Activated CD8-positive, alpha-beta T cell treated with anti-CD3 and anti-CD28 coated beads, Interleukin-2, amount 10 ng/mL, durations not matched to agents 7 days and 5 days (primary cell): ENCODE measurements around the gene WWOX. TPM values are rescaled to one million over a fixed set of nuclear protein-coding genes. Genes with fewer than 3 reads are reported as not detected.

Experiments
- ATAC-seq: fragments of 150-1000 bp; cut with Tn5 transposase; one replicate; pipeline ENCODE4 v1.10.0; 2021; ENCODE audit warnings: moderate library complexity
- CTCF ChIA-PET: fragments of 350-600 bp; sonication (Branson Sonifier 250); formaldehyde crosslinking; loops from one replicate; lab custom pipeline; 2021; ENCODE audit warnings: antibody characterized with exemption; lab: Charles Lee
- POLR2A ChIA-PET: fragments of 350-600 bp; sonication (Branson Sonifier 250); formaldehyde crosslinking; loops from one replicate; lab custom pipeline; 2021; ENCODE audit warnings: antibody characterized with exemption; lab: Charles Lee
- DNase-seq: peaks from one replicate; pipeline ENCODE4 v3.0.0-alpha.2; 2020
- H3K27ac Mint-ChIP-seq: one replicate; pipeline ENCODE4 v1.8.0; 2021; ENCODE audit warnings: mild to moderate bottlenecking, mixed read lengths
- H3K27me3 Mint-ChIP-seq: one replicate; pipeline ENCODE4 v1.8.0; 2021; ENCODE audit warnings: low read depth, mixed read lengths
- H3K36me3 Mint-ChIP-seq: one replicate; pipeline ENCODE4 v1.8.0; 2021; ENCODE audit warnings: low read depth, mixed read lengths
- H3K4me1 Mint-ChIP-seq: one replicate; pipeline ENCODE4 v1.8.0; 2021; ENCODE audit warnings: low read depth, mixed read lengths
- H3K4me3 Mint-ChIP-seq: one replicate; pipeline ENCODE4 v1.8.0; 2021; ENCODE audit warnings: mild to moderate bottlenecking, mixed read lengths
- H3K9me3 Mint-ChIP-seq: one replicate; pipeline ENCODE4 v1.8.0; 2022; ENCODE audit warnings: mixed read lengths; ENCODE audit not compliant: insufficient read depth
- total RNA-seq, 2 experiments: library from RNA; stranded (reverse); gene quantifications; one replicate each; pipeline ENCODE4 v1.2.3, GENCODE V29; 2021

WWOX gene
- total RNA-seq, 2 experiments from 2014 or later: 34.4 to 34.9 TPM

DNA sequence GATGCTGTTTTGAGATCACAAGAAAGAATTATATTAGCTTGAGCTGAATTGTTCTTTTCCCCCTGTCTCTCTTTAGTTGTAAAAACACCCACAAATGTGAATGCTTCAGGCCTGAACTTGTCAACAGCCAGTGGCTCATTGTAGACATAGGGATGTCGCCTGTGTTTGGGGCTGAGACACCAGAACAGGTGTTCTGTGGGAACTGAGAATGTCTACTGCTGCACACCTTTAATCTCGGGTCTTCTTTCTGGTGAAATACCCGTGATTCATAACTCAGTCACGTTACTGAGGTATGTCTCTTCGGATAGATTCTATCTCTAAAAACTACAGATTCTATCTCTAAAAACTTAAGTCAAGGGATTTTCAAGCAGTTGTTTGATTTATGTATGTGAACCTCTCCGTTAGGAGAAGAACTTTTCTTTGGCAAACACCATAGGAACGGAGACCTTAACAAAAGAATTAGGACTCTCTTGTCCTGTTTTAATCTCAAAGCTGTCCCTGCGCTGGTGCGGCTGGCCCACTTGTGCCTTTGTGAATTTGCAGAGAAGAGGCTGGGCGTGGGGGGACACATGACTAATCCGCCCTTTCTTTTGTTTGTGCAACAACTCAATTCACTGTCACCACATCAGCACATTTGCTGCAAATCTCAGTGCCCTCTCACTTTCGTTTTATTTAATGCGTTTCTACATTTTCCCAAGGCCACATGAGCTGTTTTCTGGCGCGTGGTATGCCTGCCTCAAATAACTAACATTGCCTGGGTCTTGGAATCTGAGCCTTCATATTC, 858.1 kb downstream of the WWOX start:
- no peaks in the 10 kb centered on the region for H3K36me3 Mint-ChIP-seq
- CTCF ChIA-PET: no interaction called here
- POLR2A ChIA-PET: no interaction called here
- no peak for ATAC-seq
- H3K27me3 Mint-ChIP-seq: no peaks in the 10 kb centered on the region
- no peak for DNase-seq
- H3K4me3 Mint-ChIP-seq: no peak overlapping the region
- no peaks in the 10 kb centered on the region for H3K4me1 Mint-ChIP-seq
- no peak overlapping the region for H3K27ac Mint-ChIP-seq
- H3K9me3 Mint-ChIP-seq: no peaks in the 10 kb centered on the region

DNA sequence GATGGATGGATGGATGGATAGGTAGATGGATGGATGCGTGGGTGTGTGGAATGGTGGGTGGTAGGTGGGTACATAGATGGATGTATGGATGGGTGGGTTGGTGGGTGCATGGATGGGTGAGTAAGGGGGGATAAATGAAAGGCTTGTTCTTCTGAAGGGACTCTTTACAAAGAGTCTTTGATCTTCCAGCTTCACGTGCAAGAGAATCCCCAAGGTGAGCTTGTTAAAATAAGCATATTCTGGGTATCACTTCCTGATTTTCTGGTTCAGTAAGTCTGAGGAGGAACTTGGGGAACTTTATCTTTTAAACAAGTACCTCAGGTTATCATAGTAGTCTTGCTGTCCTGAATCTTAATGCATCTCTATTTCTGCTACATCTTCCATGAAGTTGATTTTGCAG, 862.0 kb downstream of the WWOX start:
- CTCF ChIA-PET: no interaction called here
- Mint-ChIP-seq H3K4me3 (no peak overlapping the region), H3K4me1 (no peaks in the 10 kb centered on the region), H3K27ac (no peak overlapping the region), H3K36me3 (peaks cover 2% of the 10 kb centered on the region), H3K9me3 (peaks cover 5% of the 10 kb centered on the region), H3K27me3 (no peaks in the 10 kb centered on the region)
- no peak for DNase-seq
- no peak for ATAC-seq
- POLR2A ChIA-PET: no interaction called here

DNA sequence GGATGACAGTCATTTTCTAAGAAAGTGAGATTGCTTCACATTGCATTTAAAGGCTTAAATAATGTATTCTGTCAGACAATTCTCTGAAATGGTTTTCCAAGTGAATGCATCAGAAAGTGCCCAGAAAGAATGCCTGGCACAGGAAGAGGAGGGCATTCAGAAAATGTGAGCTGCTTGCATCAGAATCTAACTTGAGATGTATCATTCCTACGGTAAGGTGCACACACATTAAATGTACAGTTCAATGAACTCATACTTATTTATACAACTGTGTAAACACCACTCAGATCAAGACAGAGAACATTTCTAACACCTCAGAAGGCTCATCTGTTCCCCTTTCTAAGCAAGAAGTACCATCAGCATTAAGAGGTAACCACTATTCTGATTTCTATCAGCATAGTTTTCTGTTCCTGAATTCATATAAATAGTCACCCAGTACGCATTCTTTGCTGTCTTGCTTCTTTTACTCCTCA, 863.0 kb downstream of the WWOX start:
- ChIA-PET POLR2A (no interaction called here), CTCF (no interaction called here)
- peaks cover 5% of the 10 kb centered on the region for H3K9me3 Mint-ChIP-seq
- H3K36me3 Mint-ChIP-seq: peaks cover 2% of the 10 kb centered on the region
- ATAC-seq (no peak), DNase-seq (no peak)
- no peaks in the 10 kb centered on the region for H3K4me1 Mint-ChIP-seq
- H3K27me3 Mint-ChIP-seq: no peaks in the 10 kb centered on the region
- H3K4me3 Mint-ChIP-seq: no peak overlapping the region
- no peak overlapping the region for H3K27ac Mint-ChIP-seq

DNA sequence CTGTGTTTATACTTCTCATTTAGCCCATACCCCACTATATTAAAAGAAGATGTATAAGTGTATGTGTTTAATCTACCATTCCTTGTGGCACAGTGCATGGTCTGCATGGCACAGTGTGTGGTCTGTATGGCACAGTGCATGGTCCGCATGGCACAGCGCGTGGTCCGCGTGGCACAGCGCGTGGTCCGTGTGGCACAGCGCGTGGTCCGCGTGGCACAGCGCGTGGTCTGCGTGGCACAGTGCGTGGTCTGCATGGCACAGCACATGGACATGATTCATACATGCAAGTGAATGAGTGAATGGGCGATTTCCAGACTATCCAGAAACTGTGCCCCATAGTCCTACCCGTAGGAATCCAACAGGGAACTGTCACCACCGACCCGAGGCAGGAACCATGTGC, 868.5 kb downstream of the WWOX start:
- ATAC-seq (no peak), DNase-seq (no peak)
- Mint-ChIP-seq H3K4me1 (no peaks in the 10 kb centered on the region), H3K4me3 (no peak overlapping the region), H3K27ac (no peak overlapping the region), H3K36me3 (peaks cover 2% of the 10 kb centered on the region), H3K27me3 (no peaks in the 10 kb centered on the region), H3K9me3 (peaks cover 5% of the 10 kb centered on the region)
- CTCF ChIA-PET: no interaction called here
- POLR2A ChIA-PET: no interaction called here

DNA sequence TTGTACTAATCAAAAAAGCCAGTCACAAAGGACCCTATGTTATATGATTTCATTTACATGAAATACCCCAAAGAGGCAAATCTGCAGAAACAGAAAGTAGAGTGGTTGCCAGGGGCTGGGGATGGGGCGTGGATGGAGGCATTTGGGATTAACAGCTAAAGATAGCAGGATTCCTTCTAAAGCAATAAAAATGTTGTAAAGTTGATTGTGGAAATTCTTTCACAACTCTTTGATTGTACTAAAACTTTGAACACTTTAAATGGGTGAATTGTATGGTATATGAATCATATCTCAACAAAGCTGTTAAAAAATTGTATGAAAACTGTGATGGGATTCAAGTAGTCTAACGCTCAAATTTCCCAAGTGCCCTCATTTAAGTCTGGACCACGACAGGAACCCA, 870.3 kb downstream of the WWOX start:
- no peaks in the 10 kb centered on the region for H3K27me3 Mint-ChIP-seq
- no peaks in the 10 kb centered on the region for H3K36me3 Mint-ChIP-seq
- ATAC-seq (no peak), DNase-seq (no peak)
- no peak overlapping the region for H3K4me3 Mint-ChIP-seq
- H3K27ac Mint-ChIP-seq: no peak overlapping the region
- ChIA-PET POLR2A (no interaction called here), CTCF (no interaction called here)
- no peaks in the 10 kb centered on the region for H3K4me1 Mint-ChIP-seq
- H3K9me3 Mint-ChIP-seq: no peaks in the 10 kb centered on the region

DNA sequence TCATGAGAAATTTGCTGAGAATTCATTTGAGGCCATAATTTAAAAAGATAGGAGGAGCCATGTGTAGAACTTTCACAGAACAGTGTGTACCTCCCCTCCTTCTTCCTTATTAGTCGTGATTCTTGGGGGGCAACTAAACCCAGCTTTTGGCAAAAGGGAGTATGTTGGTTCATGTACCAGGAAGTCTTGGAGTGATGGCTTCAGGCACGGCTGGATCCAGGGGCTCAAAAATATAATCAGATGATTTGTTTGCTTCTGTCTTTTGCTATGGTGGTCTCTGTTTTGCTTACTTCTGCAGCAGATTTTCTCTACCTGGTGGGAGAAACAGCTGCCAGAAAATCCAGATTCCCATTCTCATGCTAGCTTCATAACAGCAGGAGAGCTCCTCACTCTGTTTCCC, 871.2 kb downstream of the WWOX start:
- DNase-seq: no peak
- Mint-ChIP-seq H3K4me3 (no peak overlapping the region), H3K4me1 (no peaks in the 10 kb centered on the region), H3K27me3 (no peaks in the 10 kb centered on the region), H3K27ac (no peak overlapping the region), H3K9me3 (no peaks in the 10 kb centered on the region), H3K36me3 (no peaks in the 10 kb centered on the region)
- no peak for ATAC-seq
- POLR2A ChIA-PET: no interaction called here
- CTCF ChIA-PET: no interaction called here

DNA sequence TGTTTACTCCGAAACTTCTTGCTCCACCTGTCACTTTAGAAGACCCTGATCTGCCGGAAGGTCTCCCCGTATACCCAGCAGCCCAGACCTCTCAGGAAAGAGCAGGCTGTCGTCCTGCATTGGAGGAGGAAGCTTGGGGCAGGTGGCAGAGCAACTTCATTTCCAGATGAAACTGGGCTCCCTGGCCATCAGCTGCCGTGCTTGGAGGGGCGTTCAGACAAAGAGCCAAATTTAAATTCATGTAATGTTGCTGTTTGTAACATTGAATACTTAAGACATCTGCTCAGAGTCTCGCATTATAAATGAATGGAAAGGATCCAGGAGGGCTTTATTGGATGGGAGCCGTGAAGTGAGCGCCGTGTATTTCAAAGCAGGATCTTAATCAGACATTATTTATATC, 872.6 kb downstream of the WWOX start:
- no peak overlapping the region for H3K4me3 Mint-ChIP-seq
- CTCF ChIA-PET: no interaction called here

DNA sequence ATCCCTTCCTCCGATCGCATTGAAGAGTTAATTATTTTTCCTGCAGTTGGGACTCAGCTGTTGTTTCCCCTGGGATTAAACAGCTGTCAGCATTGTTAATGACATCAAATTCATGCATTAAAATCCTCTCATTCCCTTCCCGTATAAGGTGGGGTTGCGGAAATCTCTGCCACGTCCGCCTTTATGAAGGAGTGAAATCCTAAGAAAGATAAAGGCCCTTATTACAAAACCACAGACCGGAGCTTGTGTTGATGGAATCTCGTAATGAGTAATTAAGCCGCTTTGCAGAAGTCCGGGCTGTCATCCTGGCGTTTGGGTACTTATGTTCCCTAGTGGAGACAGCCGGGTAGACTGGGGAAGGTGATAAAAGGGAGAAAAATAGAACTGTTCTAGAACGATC, 873.5 kb downstream of the WWOX start:
- Mint-ChIP-seq H3K9me3 (no peaks in the 10 kb centered on the region), H3K27me3 (no peaks in the 10 kb centered on the region), H3K27ac (no peak overlapping the region), H3K36me3 (no peaks in the 10 kb centered on the region), H3K4me3 (no peak overlapping the region), H3K4me1 (no peaks in the 10 kb centered on the region)
- ChIA-PET CTCF (no interaction called here), POLR2A (no interaction called here)
- ATAC-seq (no peak), DNase-seq (no peak)

More for the DNA sequence above, 872.6 kb downstream of the WWOX start:
- H3K27me3 Mint-ChIP-seq: no peaks in the 10 kb centered on the region
- DNase-seq: no peak
- POLR2A ChIA-PET: no interaction called here
- H3K9me3 Mint-ChIP-seq: no peaks in the 10 kb centered on the region
- no peak for ATAC-seq
- no peak overlapping the region for H3K27ac Mint-ChIP-seq
- H3K36me3 Mint-ChIP-seq: no peaks in the 10 kb centered on the region
- H3K4me1 Mint-ChIP-seq: no peaks in the 10 kb centered on the region

DNA sequence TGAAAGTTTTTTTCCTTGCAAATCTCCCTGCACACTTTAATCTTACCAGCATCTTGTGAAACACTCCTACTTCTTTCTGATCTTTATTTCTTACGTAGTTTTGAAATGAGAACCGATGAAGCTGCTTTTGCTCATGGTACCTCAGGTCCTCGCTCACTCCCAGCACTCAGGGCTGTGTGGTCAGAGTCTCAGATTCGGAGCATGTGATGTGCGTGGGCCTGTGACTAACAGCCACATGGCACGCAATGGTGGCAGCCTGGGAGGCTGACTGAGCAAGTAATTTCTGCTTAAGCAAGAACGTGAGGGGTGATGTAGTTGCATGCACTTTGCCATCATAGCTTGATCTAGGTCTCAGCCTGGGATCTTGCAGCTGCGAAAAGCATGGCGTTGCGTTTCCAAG, 876.8 kb downstream of the WWOX start:
- DNase-seq: no peak
- H3K9me3 Mint-ChIP-seq: no peaks in the 10 kb centered on the region
- H3K27ac Mint-ChIP-seq: no peak overlapping the region
- no peaks in the 10 kb centered on the region for H3K36me3 Mint-ChIP-seq
- no peak for ATAC-seq
- no peaks in the 10 kb centered on the region for H3K27me3 Mint-ChIP-seq
- H3K4me3 Mint-ChIP-seq: no peak overlapping the region
- ChIA-PET POLR2A (no interaction called here), CTCF (no interaction called here)
- no peaks in the 10 kb centered on the region for H3K4me1 Mint-ChIP-seq

DNA sequence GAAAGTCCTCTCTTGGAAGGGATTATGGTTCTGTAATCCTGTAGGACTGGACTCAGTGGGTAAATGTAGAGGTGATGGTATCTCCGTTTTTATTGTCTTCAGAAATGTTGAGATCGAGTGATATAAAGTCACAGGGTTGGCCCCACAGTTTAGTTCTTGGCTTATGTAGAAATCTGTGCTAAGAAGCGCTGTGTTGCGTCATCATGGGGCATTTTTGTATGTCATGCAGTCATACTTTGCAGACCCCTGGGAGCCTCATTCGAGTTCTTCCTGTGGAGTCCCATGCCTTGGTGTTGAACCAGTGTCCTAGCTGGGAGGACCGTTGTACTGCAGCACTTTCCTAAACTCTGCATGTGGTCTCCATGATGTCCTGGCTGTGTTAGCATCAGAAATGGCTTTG, 881.4 kb downstream of the WWOX start:
- no peak for DNase-seq
- H3K4me3 Mint-ChIP-seq: no peak overlapping the region
- H3K36me3 Mint-ChIP-seq: no peaks in the 10 kb centered on the region
- H3K9me3 Mint-ChIP-seq: no peaks in the 10 kb centered on the region
- POLR2A ChIA-PET: no interaction called here
- ATAC-seq: no peak
- no peak overlapping the region for H3K27ac Mint-ChIP-seq
- H3K27me3 Mint-ChIP-seq: no peaks in the 10 kb centered on the region
- H3K4me1 Mint-ChIP-seq: no peaks in the 10 kb centered on the region
- CTCF ChIA-PET: no interaction called here

DNA sequence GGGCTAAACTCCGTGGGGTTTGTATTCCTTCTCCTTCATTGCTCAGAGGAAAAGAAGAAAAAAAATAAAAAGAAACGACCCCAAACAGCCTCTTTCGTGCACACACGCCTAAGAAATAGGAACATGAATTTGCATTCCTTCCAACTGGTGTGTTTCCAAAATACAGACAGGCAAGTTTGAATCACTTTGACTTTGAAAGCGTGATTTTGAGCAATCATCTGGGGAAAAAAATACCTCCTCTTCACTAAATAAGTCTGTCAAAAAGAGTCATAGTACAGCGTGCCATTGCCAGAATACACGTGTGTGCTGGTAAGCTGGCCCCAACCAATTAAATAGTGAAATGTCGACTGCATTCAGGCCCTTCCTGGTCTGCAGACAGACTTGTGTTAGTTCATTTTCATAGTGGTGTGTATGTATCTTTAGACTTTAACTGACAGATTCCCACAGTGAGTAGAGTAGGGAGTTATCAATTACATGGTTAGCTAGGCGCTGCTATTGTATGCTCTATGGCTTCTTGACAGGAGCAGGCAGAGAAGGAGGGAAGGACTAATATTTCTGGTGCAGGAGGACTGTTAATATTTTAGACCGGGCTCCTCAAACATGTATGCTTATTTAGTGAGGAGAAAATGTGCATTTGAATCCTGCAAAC, 882.8 kb downstream of the WWOX start:
- CTCF ChIA-PET: no interaction called here
- H3K27ac Mint-ChIP-seq: no peak overlapping the region
- ATAC-seq (no peak), DNase-seq (no peak)
- no peaks in the 10 kb centered on the region for H3K27me3 Mint-ChIP-seq
- POLR2A ChIA-PET: no interaction called here
- no peak overlapping the region for H3K4me3 Mint-ChIP-seq
- H3K36me3 Mint-ChIP-seq: no peaks in the 10 kb centered on the region
- no peaks in the 10 kb centered on the region for H3K4me1 Mint-ChIP-seq
- H3K9me3 Mint-ChIP-seq: no peaks in the 10 kb centered on the region

DNA sequence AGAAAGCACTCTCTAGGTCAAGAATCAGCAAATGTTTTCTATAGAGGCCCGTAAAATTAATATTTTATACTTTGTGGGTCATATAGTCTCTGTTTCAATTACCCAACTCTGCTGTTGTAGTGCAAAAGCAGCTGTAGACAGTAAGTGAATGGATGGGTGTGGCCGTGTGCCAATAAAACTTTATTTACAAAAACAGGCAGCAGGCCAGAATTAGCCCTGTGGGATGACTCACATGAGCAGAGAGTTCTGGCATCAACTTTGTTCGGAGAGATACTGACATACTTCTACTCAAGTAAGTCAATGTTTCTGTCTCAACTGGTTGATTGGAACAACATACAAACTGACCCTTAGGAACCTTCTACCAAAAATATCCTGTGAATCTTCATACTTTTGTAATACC, 884.9 kb downstream of the WWOX start:
- CTCF ChIA-PET: no interaction called here
- H3K4me3 Mint-ChIP-seq: no peak overlapping the region
- no peaks in the 10 kb centered on the region for H3K9me3 Mint-ChIP-seq
- ATAC-seq (no peak), DNase-seq (no peak)
- H3K36me3 Mint-ChIP-seq: no peaks in the 10 kb centered on the region
- H3K27me3 Mint-ChIP-seq: no peaks in the 10 kb centered on the region
- POLR2A ChIA-PET: no interaction called here
- H3K4me1 Mint-ChIP-seq: no peaks in the 10 kb centered on the region
- no peak overlapping the region for H3K27ac Mint-ChIP-seq
